Measurements from ENCODE around the gene CFAP100. TPM values are rescaled to one million over a fixed set of nuclear protein-coding genes. Genes with fewer than 3 reads are reported as not detected.

The CFAP100 gene
- total and polyA plus RNA-seq, 9 of the 15 experiments (the other 6 are each of a cell fraction or from before 2014, with no cell fraction given) = not detected

DNA sequence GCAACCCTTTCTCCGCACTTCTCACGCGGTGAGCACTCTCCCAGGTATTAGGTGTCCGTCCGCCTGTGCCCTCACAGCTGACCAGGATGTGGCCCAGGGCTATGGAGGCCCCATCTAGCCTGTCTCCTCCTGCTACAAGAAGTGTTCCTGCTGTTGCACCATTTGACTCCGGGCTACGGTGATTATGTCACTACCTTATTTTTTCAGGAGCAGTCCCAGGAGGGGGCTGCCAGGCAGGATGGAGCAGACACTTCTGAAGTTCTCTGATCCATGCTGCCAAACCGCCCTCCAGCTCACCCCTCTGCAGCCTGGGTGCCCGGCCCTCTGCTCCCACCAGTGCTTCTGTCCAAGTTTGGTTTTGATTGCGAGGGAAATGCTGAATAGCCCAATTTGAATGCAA lies 44.0 kb downstream of the CFAP100 start:
- no peaks in the 10 kb centered on the region for H3K79me2 ChIP-seq (ENCODE audit: control insufficient read depth, insufficient read depth, low read length)
- intact Hi-C loops (cut with micrococcal nuclease) = no loop called here
- ATAC-seq (no peak), FAIRE-seq (no peak), DNase-seq (ENCODE audit: extremely low read depth in 1 of 4, low spot score in 3 of 4) (no peak)
- no peak overlapping the region for H3K4me3 ChIP-seq
- in situ Hi-C loops (cut with MboI) = no loop called here
- H3K36me3 ChIP-seq (ENCODE audit: control insufficient read depth, insufficient read depth, low read length) = peaks cover 7% of the 10 kb centered on the region; the same call in 1 of the 3 replicates
- WGBS (ENCODE audit: insufficient coverage, low coverage, missing lambda C conversion rate) = 95% methylated on average over 8 of the region's 10 CpGs
- no peak for TF ChIP-seq CHCHD3 (CRISPR knock-in tag; IDR thresholded peaks at IDR 0.05)
- no peaks in the 10 kb centered on the region for H4K20me1 ChIP-seq (replicated peaks; ENCODE audit: control insufficient read depth, insufficient read depth, low read length)
- no peaks in the 10 kb centered on the region for H3K9me3 ChIP-seq (replicated peaks; ENCODE audit: control insufficient read depth, insufficient read depth, low read depth, low read length)
- H3K4me1 ChIP-seq (replicated peaks in 1 of 2; ENCODE audit: control insufficient read depth in 2 of 2, insufficient read depth in 2 of 2, low read length in 2 of 2) = no peaks in the 10 kb centered on the region
- CTCF ChIA-PET (ENCODE audit: low intra/inter-chr PET ratio) = no interaction called here
- POLR2A ChIA-PET = interaction anchor here (0.6 to 0.8 kb wide), 2 partner anchors 33 to 305 kb away, joined by 3 read pairs; no protein-coding TSS in a partner anchor
- H3K27ac ChIP-seq (ENCODE audit: extremely low read depth, low read depth, low read length) = no peak overlapping the region
- H3K9me1 ChIP-seq (ENCODE audit: control insufficient read depth, insufficient read depth, low read length) = no peaks in the 10 kb centered on the region
- no TSS peak for BruUV-seq (replicated peaks)
- H3K27me3 ChIP-seq (ENCODE audit: control insufficient read depth in 2 of 2, insufficient read depth in 2 of 2, low read length in 2 of 2) = no peaks in the 10 kb centered on the region
- no peak overlapping the region for H3K4me2 ChIP-seq (ENCODE audit: insufficient read depth, low read length)
- H2AFZ ChIP-seq (ENCODE audit: low read depth, low read length) = no peak overlapping the region
- H3K9ac ChIP-seq (ENCODE audit: insufficient read depth in 1 of 2, low read depth in 2 of 2, low read length in 2 of 2) = no peak overlapping the region

DNA sequence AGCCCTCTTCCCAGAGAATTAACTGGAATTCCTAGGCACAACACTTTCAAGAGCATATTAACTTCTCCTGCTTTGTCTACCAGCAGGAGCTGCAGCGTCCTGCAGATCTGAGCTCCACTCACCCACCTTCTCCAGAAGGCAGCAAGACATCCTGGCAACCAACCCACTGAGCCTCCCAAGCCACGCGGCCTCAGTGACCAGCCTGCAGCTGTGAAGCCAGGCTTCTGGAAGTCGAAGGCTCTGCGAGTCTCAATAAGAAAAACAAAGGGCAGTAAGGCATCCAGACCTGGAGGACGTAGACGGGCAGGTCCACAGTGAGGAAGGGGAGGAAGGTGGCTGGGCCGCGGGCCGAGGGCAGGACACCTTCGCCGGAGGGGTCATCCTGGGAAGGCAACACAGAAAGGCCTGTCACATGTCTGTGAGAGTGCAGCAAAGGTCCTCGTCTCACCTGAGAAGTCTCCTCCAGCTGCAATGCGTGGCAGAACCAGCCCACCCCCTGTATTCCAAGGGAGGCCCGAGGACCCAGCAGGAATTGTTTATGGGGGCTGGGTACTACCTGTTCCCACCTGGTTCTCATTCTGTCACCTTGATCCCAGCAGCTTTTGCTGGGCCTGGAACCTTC lies 44.7 kb downstream of the CFAP100 start:
- ChIA-PET POLR2A (interaction anchor here (0.6 to 0.8 kb wide), 2 partner anchors 32 to 306 kb away, joined by 3 read pairs; no protein-coding TSS in a partner anchor), CTCF (ENCODE audit: low intra/inter-chr PET ratio) (no interaction called here)
- Histone ChIP-seq H3K4me3 (no peak overlapping the region), H3K36me3 (ENCODE audit: control insufficient read depth, insufficient read depth, low read length) (peaks cover 7% of the 10 kb centered on the region; the same call in 1 of the 3 replicates), H3K27me3 (ENCODE audit: control insufficient read depth in 2 of 2, insufficient read depth in 2 of 2, low read length in 2 of 2) (no peaks in the 10 kb centered on the region), H3K9ac (ENCODE audit: insufficient read depth in 1 of 2, low read depth in 2 of 2, low read length in 2 of 2) (no peak overlapping the region), H3K4me1 (replicated peaks in 1 of 2; ENCODE audit: control insufficient read depth in 2 of 2, insufficient read depth in 2 of 2, low read length in 2 of 2) (no peaks in the 10 kb centered on the region), H3K79me2 (ENCODE audit: control insufficient read depth, insufficient read depth, low read length) (no peaks in the 10 kb centered on the region), H4K20me1 (replicated peaks; ENCODE audit: control insufficient read depth, insufficient read depth, low read length) (no peaks in the 10 kb centered on the region), H3K9me1 (ENCODE audit: control insufficient read depth, insufficient read depth, low read length) (no peaks in the 10 kb centered on the region), H3K9me3 (replicated peaks; ENCODE audit: control insufficient read depth, insufficient read depth, low read depth, low read length) (no peaks in the 10 kb centered on the region), H2AFZ (ENCODE audit: low read depth, low read length) (no peak overlapping the region), H3K4me2 (ENCODE audit: insufficient read depth, low read length) (no peak overlapping the region), H3K27ac (ENCODE audit: extremely low read depth, low read depth, low read length) (no peak overlapping the region)
- in situ Hi-C loops (cut with MboI) (no loop called here), intact Hi-C loops (cut with micrococcal nuclease) (no loop called here)
- ATAC-seq = no peak
- no peak for FAIRE-seq
- no TSS peak for BruUV-seq (replicated peaks)
- TF ChIP-seq, protein P1, sequence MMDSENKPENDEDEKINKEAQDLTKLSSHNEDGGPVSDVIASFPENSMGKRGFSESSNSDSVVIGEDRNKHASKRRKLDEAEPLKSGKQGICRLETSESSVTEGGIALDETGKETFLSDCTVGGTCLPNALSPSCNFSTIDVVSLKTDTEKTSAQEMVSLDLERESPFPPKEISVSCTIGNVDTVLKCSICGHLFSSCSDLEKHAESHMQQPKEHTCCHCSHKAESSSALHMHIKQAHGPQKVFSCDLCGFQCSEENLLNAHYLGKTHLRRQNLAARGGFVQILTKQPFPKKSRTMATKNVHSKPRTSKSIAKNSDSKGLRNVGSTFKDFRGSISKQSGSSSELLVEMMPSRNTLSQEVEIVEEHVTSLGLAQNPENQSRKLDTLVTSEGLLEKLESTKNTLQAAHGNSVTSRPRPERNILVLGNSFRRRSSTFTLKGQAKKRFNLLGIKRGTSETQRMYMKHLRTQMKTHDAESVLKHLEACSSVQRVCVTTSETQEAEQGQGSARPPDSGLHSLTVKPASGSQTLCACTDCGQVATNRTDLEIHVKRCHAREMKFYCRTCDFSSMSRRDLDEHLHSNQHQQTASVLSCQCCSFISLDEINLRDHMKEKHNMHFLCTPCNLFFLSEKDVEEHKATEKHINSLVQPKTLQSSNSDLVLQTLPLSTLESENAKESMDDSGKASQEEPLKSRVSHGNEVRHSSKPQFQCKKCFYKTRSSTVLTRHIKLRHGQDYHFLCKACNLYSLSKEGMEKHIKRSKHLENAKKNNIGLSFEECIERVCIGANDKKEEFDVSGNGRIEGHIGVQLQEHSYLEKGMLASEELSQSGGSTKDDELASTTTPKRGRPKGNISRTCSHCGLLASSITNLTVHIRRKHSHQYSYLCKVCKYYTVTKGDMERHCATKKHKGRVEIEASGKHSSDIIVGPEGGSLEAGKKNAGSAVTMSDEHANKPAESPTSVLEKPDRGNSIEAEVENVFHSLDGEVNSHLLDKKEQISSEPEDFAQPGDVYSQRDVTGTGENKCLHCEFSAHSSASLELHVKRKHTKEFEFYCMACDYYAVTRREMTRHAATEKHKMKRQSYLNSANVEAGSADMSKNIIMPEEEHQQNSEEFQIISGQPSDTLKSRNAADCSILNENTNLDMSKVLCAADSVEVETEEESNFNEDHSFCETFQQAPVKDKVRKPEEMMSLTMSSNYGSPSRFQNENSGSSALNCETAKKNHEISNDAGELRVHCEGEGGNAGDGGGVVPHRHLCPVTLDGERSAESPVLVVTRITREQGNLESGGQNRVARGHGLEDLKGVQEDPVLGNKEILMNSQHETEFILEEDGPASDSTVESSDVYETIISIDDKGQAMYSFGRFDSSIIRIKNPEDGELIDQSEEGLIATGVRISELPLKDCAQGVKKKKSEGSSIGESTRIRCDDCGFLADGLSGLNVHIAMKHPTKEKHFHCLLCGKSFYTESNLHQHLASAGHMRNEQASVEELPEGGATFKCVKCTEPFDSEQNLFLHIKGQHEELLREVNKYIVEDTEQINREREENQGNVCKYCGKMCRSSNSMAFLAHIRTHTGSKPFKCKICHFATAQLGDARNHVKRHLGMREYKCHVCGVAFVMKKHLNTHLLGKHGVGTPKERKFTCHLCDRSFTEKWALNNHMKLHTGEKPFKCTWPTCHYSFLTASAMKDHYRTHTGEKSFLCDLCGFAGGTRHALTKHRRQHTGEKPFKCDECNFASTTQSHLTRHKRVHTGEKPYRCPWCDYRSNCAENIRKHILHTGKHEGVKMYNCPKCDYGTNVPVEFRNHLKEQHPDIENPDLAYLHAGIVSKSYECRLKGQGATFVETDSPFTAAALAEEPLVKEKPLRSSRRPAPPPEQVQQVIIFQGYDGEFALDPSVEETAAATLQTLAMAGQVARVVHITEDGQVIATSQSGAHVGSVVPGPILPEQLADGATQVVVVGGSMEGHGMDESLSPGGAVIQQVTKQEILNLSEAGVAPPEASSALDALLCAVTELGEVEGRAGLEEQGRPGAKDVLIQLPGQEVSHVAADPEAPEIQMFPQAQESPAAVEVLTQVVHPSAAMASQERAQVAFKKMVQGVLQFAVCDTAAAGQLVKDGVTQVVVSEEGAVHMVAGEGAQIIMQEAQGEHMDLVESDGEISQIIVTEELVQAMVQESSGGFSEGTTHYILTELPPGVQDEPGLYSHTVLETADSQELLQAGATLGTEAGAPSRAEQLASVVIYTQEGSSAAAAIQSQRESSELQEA (IDR thresholded peaks at IDR 0.05; ENCODE audit: low read depth) = no peak
- TF ChIP-seq PHB2 (IDR thresholded peaks at IDR 0.05; ENCODE audit: low read depth) (no peak), MCM3 (IDR thresholded peaks at IDR 0.05) (no peak), EWSR1 (IDR thresholded peaks at IDR 0.05; ENCODE audit: borderline replicate concordance, low read depth, partially characterized antibody) (no peak)
- no peak for DNase-seq (ENCODE audit: extremely low read depth in 1 of 4, low spot score in 3 of 4)
- 93% methylated on average over 3 of the region's 15 CpGs for WGBS (ENCODE audit: insufficient coverage, low coverage, missing lambda C conversion rate)

All from K562 (cell line).